ENCODE data around the gene PTPRN2.

Gene PTPRN2

GRCh38 chr7:157685430-157686284, 902.0 kb downstream of the PTPRN2 start:
- H3K4me3 Mint-ChIP-seq, result no peak overlapping the region
- H3K9me3 Mint-ChIP-seq, result no peaks in the 10 kb centered on the region
- peaks cover 24% of the 10 kb centered on the region for H3K4me1 Mint-ChIP-seq (ENCODE audit: low read depth)
- H3K27me3 Mint-ChIP-seq, result peaks cover 78% of the 10 kb centered on the region
- H3K36me3 Mint-ChIP-seq (ENCODE audit: low read depth), result no peaks in the 10 kb centered on the region
- peak; percentile 28 for DNase-seq
- no peak overlapping the region for H3K27ac Mint-ChIP-seq

DNA sequence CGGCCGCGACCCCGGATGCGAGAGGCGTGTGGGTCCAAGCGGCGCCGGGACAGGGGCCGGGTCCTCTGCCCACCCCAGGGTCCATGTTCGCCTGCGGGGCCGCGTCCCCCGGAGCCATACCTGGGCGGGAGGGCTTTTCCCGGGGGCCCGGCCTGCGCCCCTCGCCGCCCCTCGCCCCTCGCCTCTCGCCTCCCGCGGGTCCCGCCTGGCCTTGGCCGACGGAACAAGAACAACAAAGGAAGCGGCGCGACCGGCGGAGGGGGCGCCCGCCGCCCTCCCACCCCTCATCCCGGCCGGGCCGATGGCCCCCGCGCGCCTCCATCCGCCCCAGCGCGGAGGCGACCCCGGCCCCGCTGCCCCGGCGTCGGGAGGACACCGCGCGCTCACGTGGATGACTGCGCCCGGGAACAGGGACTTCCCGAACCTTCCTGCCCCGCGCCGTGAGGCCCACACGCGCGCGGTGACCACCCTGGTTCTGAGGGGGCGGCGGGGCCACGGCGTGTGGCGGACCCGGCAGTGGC, 902.7 kb downstream of the PTPRN2 start:
- Mint-ChIP-seq H3K36me3 (ENCODE audit: low read depth) (no peaks in the 10 kb centered on the region), H3K4me1 (ENCODE audit: low read depth) (peaks cover 21% of the 10 kb centered on the region), H3K27ac (no peak overlapping the region), H3K9me3 (no peaks in the 10 kb centered on the region), H3K4me3 (no peak overlapping the region), H3K27me3 (peaks cover 81% of the 10 kb centered on the region)
- peak; percentile 20 for DNase-seq

- H3K27me3 Mint-ChIP-seq, result peaks cover 81% of the 10 kb centered on the region
- no peaks in the 10 kb centered on the region for H3K36me3 Mint-ChIP-seq (ENCODE audit: low read depth)
- DNase-seq, result peak; percentile 22
- peaks cover 19% of the 10 kb centered on the region for H3K4me1 Mint-ChIP-seq (ENCODE audit: low read depth)
- H3K4me3 Mint-ChIP-seq, result peak overlapping the region; percentile 23
- no peaks in the 10 kb centered on the region for H3K9me3 Mint-ChIP-seq
- no peak overlapping the region for H3K27ac Mint-ChIP-seq
Measured at GRCh38 chr7:157684157-157684908, 903.3 kb downstream of the PTPRN2 start.

DNA sequence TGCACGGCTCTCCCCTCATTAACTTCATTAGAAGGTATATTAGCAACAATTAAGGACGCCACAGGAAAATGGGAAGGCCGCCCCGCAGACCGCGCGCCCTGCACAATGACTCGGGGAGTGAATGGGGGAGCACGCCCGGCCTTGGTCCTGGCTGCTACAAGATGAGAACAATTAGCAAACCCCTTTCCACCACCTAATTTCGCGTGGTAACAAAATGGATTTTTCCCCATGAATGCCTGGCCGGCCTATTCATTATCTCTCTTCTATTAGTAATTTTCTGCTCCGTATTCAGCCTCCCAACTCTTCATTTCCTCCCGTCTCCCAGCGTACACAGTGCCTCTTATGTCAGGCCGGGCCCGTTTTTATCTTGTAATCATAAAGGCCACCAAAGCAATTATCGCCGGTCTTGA, 903.9 kb downstream of the PTPRN2 start:
- DNase-seq, result peak; percentile 12
- Mint-ChIP-seq H3K27ac (no peak overlapping the region), H3K4me3 (peak overlapping the region; percentile 23), H3K4me1 (ENCODE audit: low read depth) (peaks cover 19% of the 10 kb centered on the region), H3K36me3 (ENCODE audit: low read depth) (no peaks in the 10 kb centered on the region), H3K27me3 (peaks cover 86% of the 10 kb centered on the region), H3K9me3 (no peaks in the 10 kb centered on the region)

- Mint-ChIP-seq H3K4me3 (no peak overlapping the region), H3K4me1 (ENCODE audit: low read depth) (peaks cover 19% of the 10 kb centered on the region), H3K36me3 (ENCODE audit: low read depth) (no peaks in the 10 kb centered on the region), H3K9me3 (no peaks in the 10 kb centered on the region), H3K27ac (no peak overlapping the region), H3K27me3 (peaks cover 86% of the 10 kb centered on the region)
- peak; percentile 22 for DNase-seq
Measured at GRCh38 chr7:157682946-157683746, 904.5 kb downstream of the PTPRN2 start.

DNA sequence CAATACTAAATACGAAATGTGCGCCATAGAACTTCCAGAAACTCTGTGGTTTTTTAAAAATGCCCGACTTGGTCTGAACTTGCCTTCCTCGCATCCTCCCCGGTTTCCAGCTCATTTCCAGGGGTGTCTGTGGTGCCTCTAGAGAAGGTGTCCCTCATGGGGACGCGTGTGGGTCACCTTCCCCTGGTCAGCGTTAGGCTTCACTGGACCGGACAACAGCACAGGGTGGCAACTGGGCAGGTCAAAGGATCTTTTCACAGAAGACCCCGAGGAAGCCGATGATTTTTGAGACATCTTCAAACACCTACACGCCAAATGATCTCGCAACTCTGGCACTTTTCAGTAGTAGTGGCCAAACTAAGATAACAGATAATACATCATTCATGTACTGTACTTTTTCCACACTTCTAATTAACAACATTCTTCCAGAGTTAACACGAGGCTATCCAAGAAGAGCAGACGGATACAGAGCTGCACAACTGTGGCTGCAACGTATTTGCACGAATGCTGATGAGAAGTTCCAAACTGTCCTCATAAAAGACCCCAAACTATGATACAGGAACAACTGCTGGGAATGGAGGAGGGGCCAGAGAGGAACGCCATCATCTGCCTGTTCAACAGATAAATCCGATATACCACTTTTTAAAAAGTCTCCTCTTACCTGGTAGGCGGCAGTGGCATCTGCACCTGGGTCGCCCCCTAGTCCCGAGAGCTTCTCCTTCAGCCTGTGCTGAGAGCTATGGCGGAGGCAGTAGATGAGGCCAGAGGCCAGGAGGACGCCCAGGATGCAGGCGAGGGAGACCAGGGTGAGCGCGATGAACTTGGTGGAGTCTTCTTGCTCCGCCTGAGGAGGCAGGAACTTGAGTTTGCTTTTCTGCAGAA, 905.3 kb downstream of the PTPRN2 start:
- DNase-seq, result peak; percentile 27
- H3K36me3 Mint-ChIP-seq (ENCODE audit: low read depth), result no peaks in the 10 kb centered on the region
- no peaks in the 10 kb centered on the region for H3K9me3 Mint-ChIP-seq
- H3K4me1 Mint-ChIP-seq (ENCODE audit: low read depth), result peaks cover 19% of the 10 kb centered on the region
- H3K4me3 Mint-ChIP-seq, result no peak overlapping the region
- no peak overlapping the region for H3K27ac Mint-ChIP-seq
- peaks cover 84% of the 10 kb centered on the region for H3K27me3 Mint-ChIP-seq

- peaks cover 89% of the 10 kb centered on the region for H3K27me3 Mint-ChIP-seq
- DNase-seq, result peak; percentile 18
- H3K9me3 Mint-ChIP-seq, result no peaks in the 10 kb centered on the region
- no peak overlapping the region for H3K27ac Mint-ChIP-seq
- no peaks in the 10 kb centered on the region for H3K36me3 Mint-ChIP-seq (ENCODE audit: low read depth)
- peaks cover 8% of the 10 kb centered on the region for H3K4me1 Mint-ChIP-seq (ENCODE audit: low read depth)
- no peak overlapping the region for H3K4me3 Mint-ChIP-seq
Measured at GRCh38 chr7:157679607-157680006, 908.0 kb downstream of the PTPRN2 start.

- peak; percentile 20 for DNase-seq
- Mint-ChIP-seq H3K27me3 (peaks cover 90% of the 10 kb centered on the region), H3K36me3 (ENCODE audit: low read depth) (no peaks in the 10 kb centered on the region), H3K27ac (no peak overlapping the region), H3K4me1 (ENCODE audit: low read depth) (peaks cover 2% of the 10 kb centered on the region), H3K4me3 (no peak overlapping the region), H3K9me3 (no peaks in the 10 kb centered on the region)
Measured at GRCh38 chr7:157678501-157678900, 909.1 kb downstream of the PTPRN2 start.

GRCh38 chr7:157676456-157677255, 911.0 kb downstream of the PTPRN2 start:
- no peak for DNase-seq
- Mint-ChIP-seq H3K36me3 (ENCODE audit: low read depth) (no peaks in the 10 kb centered on the region), H3K9me3 (no peaks in the 10 kb centered on the region), H3K27ac (no peak overlapping the region), H3K27me3 (peaks cover 76% of the 10 kb centered on the region), H3K4me1 (ENCODE audit: low read depth) (no peaks in the 10 kb centered on the region), H3K4me3 (no peak overlapping the region)

DNA sequence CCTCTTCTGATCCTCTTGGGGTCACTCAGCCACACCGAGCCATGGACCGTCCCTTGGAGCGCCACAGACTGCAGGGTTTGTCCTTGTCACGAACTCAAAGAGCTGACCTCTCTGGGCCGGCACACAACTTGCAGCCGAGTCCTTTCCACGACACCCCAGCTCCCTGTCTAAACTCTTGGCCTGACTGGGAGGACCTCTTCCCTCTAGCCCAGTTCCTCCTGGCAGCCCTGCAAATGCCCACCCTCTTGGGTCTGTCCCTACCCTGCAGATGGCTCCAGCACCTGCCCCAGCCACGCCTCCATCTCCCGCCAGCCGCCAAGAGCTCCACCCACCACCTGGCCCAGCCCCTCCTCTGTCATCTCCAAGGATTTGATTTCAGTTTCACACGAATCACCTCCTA, 911.6 kb downstream of the PTPRN2 start:
- no peak for DNase-seq
- Mint-ChIP-seq H3K9me3 (no peaks in the 10 kb centered on the region), H3K27me3 (peaks cover 75% of the 10 kb centered on the region), H3K4me3 (no peak overlapping the region), H3K36me3 (ENCODE audit: low read depth) (no peaks in the 10 kb centered on the region), H3K4me1 (ENCODE audit: low read depth) (no peaks in the 10 kb centered on the region), H3K27ac (no peak overlapping the region)

DNA sequence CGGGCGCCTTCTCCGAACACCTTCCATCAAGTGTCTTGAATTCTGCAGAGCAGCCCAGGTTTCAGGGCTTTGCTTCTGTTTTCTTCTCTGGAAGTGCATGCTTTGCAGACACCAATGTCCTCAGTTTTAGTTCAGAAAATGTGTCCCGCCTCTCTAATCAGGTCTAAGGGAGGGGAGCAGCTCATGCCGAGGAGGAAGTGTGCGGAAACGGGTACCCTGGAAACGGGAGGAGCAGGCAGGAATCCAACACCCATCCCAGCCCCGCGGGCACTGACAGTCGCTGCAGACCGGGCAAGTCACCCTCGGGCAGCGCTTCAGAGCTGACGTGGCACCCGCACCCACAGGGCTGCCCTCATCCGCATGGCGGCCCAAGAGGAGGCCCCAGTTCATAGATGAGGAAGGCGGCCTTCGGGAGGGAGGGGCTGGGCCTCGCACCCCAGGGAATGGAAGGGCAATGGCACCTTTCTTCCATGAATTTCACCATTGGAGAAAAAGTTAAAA, 912.1 kb downstream of the PTPRN2 start:
- Mint-ChIP-seq H3K4me3 (no peak overlapping the region), H3K27me3 (peaks cover 74% of the 10 kb centered on the region), H3K4me1 (ENCODE audit: low read depth) (peaks cover 2% of the 10 kb centered on the region), H3K9me3 (no peaks in the 10 kb centered on the region), H3K27ac (no peak overlapping the region), H3K36me3 (ENCODE audit: low read depth) (no peaks in the 10 kb centered on the region)
- DNase-seq, result no peak

- no peaks in the 10 kb centered on the region for H3K36me3 Mint-ChIP-seq (ENCODE audit: low read depth)
- H3K27ac Mint-ChIP-seq, result no peak overlapping the region
- DNase-seq, result no peak
- H3K4me3 Mint-ChIP-seq, result no peak overlapping the region
- H3K9me3 Mint-ChIP-seq, result no peaks in the 10 kb centered on the region
- peaks cover 8% of the 10 kb centered on the region for H3K4me1 Mint-ChIP-seq (ENCODE audit: low read depth)
- H3K27me3 Mint-ChIP-seq, result peaks cover 74% of the 10 kb centered on the region
Measured at GRCh38 chr7:157674715-157675426, 912.8 kb downstream of the PTPRN2 start.

All from activated T-cell treated with anti-CD3 and anti-CD28 coated beads, Interleukin-2, amount 50 U/mL, for 24 hours (primary cell).